Measurements from ENCODE around the gene BRD1.

GRCh38 chr22:49797706-49798105 lies 30.0 kb downstream of the BRD1 start:
- TF ChIP-seq CTCF (IDR thresholded peaks at IDR 0.05) (no peak), POLR2A (IDR thresholded peaks at IDR 0.05) (no peak), POLR2AphosphoS5 (IDR thresholded peaks at IDR 0.05) (no peak)

All from suprapubic skin (tissue), 4 donors.